Psoas muscle (tissue), 8 donors: ENCODE measurements around the gene ZNF628. TPM values are rescaled to one million over a fixed set of nuclear protein-coding genes. Genes with fewer than 3 reads are reported as not detected.

Experiments
- ATAC-seq, 4 donors: fragments of 200-7000 bp; cut with Tn5 transposase; one replicate each; pipeline ENCODE4 v1.9.1; 2020; ENCODE audit warnings: moderate library complexity in 3 of 4, mild to moderate bottlenecking in 2 of 4
- DNase-seq, 2 donors: peaks; one replicate each; pipeline ENCODE4 v3.0.0-alpha.2; 2020
- H3K27ac ChIP-seq: fragments of 200-600 bp; one replicate; pipeline ENCODE4 v1.8.0; 2022
- H3K27me3 ChIP-seq, 3 donors: fragments of 200-600 bp in 1 of 3; one replicate each; pipeline versions ENCODE4 v1.6.1 to v1.8.0; 2013 to 2022; ENCODE audit warnings: low read length in 2 of 3, mild to moderate bottlenecking in 2 of 3, moderate library complexity in 1 of 3; ENCODE audit not compliant: insufficient read depth in 3 of 3
- H3K36me3 ChIP-seq, 2 donors: fragments of 200-600 bp in 1 of 2; one replicate each; pipeline versions ENCODE4 v1.6.1 to v1.8.0; 2013 to 2022; ENCODE audit warnings: low read depth in 1 of 2, mild to moderate bottlenecking in 1 of 2, moderate library complexity in 1 of 2; ENCODE audit not compliant: insufficient read depth in 1 of 2
- H3K4me1 ChIP-seq: fragments of 200-600 bp; one replicate; pipeline ENCODE4 v1.8.0; 2022
- H3K4me3 ChIP-seq: fragments of 200-600 bp; one replicate; pipeline ENCODE4 v1.8.0; 2022; ENCODE audit warnings: mild to moderate bottlenecking
- H3K9me3 ChIP-seq: fragments of 200-600 bp; one replicate; pipeline ENCODE4 v1.8.0; 2022
- WGBS, 3 donors: extraction: QIAGEN DNeasy Blood & Tissue Kit; methylation state at CpG; one replicate each; pipeline versions ENCODE4 v1.1.6 to v1.1.7; 2013; 5-methylcytosine and 5-hydroxymethylcytosine counted together
- intact Hi-C, 2 donors: fragments of 100-400 bp; cut with DNase I; formaldehyde crosslinking; loops; one replicate each; pipeline versions ENCODE4 v1.11.0 to v1.14.2; 2022
- polyA plus RNA-seq, 3 donors: library from polyadenylated mRNA; stranded (reverse); fragments of 200-250 nt; gene quantifications; one replicate each; pipeline ENCODE4 v1.2.3, GENCODE V29; 2013
- total RNA-seq, 4 donors: library from RNA; stranded (reverse); fragmentation: NEBNext Ultra II Directional in 2 of 4; extraction: Animal tissue kit (Norgen Biotek cat#: 25700) in 2 of 4; gene quantifications; one replicate each; pipeline versions ENCODE4 v1.2.1 to v1.2.4, GENCODE V29; 2021 to 2023
- TF ChIP-seq, protein P1 (sequence below): fragments of 200-600 bp; IDR thresholded peaks from one replicate; pipeline ENCODE4 v1.8.0; 2022; ENCODE audit warnings: antibody characterized with exemption
- donor health status: healthy with polysubstance abuse.
- donor health status: DM: no; HTN: no; CAD: no; lungs with moderate emphysema.
- donor health status: Bipolar disorder and iron deficiency.
- donor health status: healthy.
- donor health status: DM: yes; HTN: yes; CAD: no.
- donor health status: DM: no; HTN: no; CAD: no.
- donor health status: DM: no; HTN: no; CAD: no.
- donor health status: DM: yes; HTN: yes; CAD: no.

Gene ZNF628
- total and polyA plus RNA-seq, 7 donors = 5.9 to 14.3 (median 12.2) TPM

DNA sequence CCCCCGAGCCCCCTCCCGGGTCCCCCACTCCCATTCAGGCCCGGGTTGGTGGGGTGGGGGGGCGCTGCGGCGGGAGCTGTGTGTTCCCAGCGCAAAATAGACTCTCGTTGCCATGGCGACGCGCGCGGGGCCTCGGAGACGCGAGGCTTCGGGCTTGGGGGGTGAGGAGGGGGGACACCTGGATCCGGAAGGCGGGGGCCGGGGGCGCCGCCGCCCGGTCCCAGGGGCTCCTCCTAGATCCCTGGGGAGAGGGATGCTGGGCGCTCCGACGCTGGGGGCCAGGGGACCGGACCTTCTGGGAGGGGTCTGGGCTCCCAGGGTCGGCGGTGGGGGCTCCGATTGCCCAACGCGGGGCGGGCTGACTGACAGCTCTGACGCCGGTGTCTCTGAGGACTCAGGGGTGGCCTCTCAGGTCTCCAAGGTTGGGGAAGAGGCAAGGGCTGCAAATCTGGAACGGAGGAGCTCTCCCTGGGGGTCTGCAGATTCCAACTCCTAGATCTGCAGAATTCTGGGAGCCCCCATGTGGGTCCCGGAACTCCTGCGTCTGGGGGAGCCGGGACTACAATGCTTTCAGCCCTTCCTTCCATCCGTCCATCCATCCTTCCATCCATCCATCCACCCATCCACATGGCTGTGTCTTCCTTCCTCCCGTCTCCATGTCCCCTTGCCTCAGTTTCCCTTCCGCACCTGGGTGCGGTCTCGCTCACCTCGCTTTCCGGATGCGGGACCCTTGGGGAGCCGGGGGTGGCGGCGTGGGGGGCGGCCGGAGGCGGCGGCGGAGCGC is 24.3 kb upstream of the ZNF628 start:
- 2 to 3% (median 2%) methylated on average over 45 to 57 of the region's 57 CpGs for WGBS, 3 donors
- no peak overlapping the region for H3K4me3 ChIP-seq
- peaks cover 6% of the 10 kb centered on the region for H3K4me1 ChIP-seq
- peaks cover 0 to 28% (median 24%) of the 10 kb centered on the region in 3 donors for H3K27me3 ChIP-seq
- ATAC-seq = no peak
- no peaks in the 10 kb centered on the region for H3K9me3 ChIP-seq
- no peak for DNase-seq
- H3K36me3 ChIP-seq = no peaks in the 10 kb centered on the region
- TF ChIP-seq, protein P1, sequence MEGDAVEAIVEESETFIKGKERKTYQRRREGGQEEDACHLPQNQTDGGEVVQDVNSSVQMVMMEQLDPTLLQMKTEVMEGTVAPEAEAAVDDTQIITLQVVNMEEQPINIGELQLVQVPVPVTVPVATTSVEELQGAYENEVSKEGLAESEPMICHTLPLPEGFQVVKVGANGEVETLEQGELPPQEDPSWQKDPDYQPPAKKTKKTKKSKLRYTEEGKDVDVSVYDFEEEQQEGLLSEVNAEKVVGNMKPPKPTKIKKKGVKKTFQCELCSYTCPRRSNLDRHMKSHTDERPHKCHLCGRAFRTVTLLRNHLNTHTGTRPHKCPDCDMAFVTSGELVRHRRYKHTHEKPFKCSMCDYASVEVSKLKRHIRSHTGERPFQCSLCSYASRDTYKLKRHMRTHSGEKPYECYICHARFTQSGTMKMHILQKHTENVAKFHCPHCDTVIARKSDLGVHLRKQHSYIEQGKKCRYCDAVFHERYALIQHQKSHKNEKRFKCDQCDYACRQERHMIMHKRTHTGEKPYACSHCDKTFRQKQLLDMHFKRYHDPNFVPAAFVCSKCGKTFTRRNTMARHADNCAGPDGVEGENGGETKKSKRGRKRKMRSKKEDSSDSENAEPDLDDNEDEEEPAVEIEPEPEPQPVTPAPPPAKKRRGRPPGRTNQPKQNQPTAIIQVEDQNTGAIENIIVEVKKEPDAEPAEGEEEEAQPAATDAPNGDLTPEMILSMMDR = no peak
- intact Hi-C loops = loop anchor here in 1 of 2 donors (5.0 kb wide), 1 partner anchor 65 kb away; the partner anchor contains the start of gene RPL28
- no peak overlapping the region for H3K27ac ChIP-seq

DNA sequence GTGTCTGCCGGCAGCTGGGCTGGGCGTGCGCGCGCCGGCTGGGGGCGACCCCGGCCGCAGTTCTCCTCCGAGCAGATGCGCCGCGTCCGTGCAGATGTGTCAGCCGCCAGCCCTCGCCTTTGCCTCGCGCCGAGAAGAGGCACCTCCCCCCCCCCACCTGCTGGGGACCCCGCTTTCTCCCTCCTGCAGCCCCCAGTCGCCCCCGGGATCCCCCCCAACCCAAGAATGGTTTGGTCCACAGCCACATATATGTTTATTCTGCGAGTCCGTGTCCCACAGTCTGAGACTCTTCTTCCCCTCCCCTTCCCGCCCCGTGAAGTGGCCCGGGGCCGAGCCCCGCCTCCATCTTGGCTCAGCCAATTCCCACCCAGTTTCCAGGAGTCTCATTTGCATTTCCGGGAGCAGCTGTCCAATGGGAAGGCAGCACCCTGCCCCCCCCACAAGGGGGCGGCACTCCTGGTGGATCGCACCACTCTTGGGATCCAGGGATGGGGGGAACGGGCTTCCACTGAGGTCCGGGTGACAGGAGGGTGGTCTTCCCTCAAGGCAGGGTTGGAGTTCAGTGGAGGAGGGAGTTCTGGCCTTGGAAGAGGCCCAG is 23.6 kb upstream of the ZNF628 start:
- TF ChIP-seq, protein P1 = no peak
- no peaks in the 10 kb centered on the region for H3K36me3 ChIP-seq
- ATAC-seq = peak; percentile 80 to 96 (median 91)
- peak; percentile 76 to 90 for DNase-seq
- no peaks in the 10 kb centered on the region for H3K9me3 ChIP-seq
- H3K27ac ChIP-seq = no peak overlapping the region
- peaks cover 6% of the 10 kb centered on the region for H3K4me1 ChIP-seq
- intact Hi-C loops = loop anchor here in 1 of 2 donors (5.0 kb wide), 1 partner anchor 66 kb away; the partner anchor contains the start of gene RPL28
- H3K27me3 ChIP-seq = peaks cover 0 to 24% (median 24%) of the 10 kb centered on the region in 3 donors
- WGBS, 3 donors = 9 to 14% (median 9%) methylated on average over 23 to 34 of the region's 34 CpGs
- no peak overlapping the region for H3K4me3 ChIP-seq

DNA sequence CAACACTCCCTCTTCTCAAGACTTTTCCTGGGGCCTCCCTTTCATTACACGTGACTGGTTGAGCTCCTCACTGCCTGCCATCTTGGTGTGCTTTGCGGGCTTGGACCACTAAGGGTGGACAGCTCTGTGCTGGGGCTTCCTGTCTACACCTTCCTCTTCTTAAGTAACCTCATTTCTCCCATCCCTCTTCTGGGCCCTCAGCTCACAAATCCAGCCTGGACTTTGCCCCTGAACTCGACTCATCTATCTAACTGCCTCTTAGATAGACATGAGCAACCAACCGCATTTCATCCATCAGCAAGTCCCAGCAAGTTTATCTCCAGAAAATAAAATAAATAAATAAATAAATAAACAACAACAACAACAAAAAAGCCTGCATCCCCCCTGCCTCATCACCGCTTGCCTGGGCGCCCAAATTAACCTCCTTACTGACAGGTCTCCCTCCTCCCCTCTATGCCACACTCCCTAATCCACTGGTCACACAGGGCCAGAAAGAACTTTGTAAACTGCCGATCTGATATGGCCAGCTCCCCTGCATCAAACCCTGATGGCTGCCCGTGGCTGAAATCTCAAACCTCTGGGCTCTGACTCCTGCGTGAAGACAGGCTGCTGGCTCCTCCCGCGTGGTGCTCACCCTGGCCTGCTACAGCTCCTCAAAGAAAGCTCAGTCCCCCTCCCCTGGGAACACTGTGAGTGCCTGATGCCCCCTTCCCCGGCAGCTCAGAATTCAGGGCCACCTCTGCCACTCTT is 22.7 kb upstream of the ZNF628 start:
- Histone ChIP-seq H3K4me3 (no peak overlapping the region), H3K27me3 (peaks cover 0 to 24% (median 21%) of the 10 kb centered on the region in 3 donors), H3K4me1 (peaks cover 6% of the 10 kb centered on the region), H3K27ac (no peak overlapping the region), H3K36me3 (no peaks in the 10 kb centered on the region), H3K9me3 (no peaks in the 10 kb centered on the region)
- ATAC-seq = no peak
- no peak for DNase-seq
- TF ChIP-seq, protein P1 = no peak
- intact Hi-C loops = loop anchor here in 1 of 2 donors (5.0 kb wide), 1 partner anchor 66 kb away; the partner anchor contains the start of gene RPL28
- 90 to 94% (median 93%) methylated on average over 12 of the region's 12 CpGs for WGBS, 3 donors

DNA sequence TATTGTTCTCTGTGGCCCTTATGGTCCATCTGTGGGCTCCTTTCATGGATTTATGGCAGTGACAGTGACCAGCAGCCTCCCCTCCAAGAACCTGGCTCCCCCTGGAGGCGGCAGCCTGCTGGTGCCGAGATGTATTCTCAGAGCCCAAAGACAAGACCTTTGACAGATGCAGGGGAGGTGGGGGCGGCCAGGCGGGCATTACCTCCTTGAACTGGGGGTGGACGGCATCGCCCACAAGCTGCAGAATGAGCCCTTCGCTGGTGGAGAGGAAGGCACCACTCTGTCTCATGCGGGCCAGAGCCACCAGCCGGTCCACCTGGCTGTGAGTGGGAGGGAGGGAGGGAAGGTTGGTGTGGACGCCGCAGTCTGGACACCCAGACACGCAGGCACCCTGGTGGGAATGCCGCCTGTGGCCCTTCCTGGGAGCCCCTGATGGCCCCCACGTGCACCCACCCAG is 21.6 kb upstream of the ZNF628 start:
- 77 to 82% (median 79%) methylated on average over 12 to 14 of the region's 14 CpGs for WGBS, 3 donors

More for the DNA sequence above, 21.6 kb upstream of the ZNF628 start:
- H3K4me3 ChIP-seq = no peak overlapping the region
- intact Hi-C loops = loop anchor here in 1 of 2 donors (5.0 kb wide), 2 partner anchors 68 to 153 kb away; partner anchors contain the start of gene RPL28
- TF ChIP-seq, protein P1 = peak; percentile 44
- ATAC-seq = peak in 1 of 4 donors; percentile 49
- no peaks in the 10 kb centered on the region for H3K36me3 ChIP-seq
- DNase-seq = no peak
- H3K9me3 ChIP-seq = no peaks in the 10 kb centered on the region
- peaks cover 0 to 16% (median 11%) of the 10 kb centered on the region in 3 donors for H3K27me3 ChIP-seq
- peaks cover 6% of the 10 kb centered on the region for H3K4me1 ChIP-seq
- no peak overlapping the region for H3K27ac ChIP-seq
